ENCODE results near the gene SUSD4. TPM values are rescaled to one million over a fixed set of nuclear protein-coding genes. Genes with fewer than 3 reads are reported as not detected.

The SUSD4 gene
- polyA plus RNA-seq, 1 of the 3 experiments (the other 2 are of a cell fraction) = 0.31 TPM

DNA sequence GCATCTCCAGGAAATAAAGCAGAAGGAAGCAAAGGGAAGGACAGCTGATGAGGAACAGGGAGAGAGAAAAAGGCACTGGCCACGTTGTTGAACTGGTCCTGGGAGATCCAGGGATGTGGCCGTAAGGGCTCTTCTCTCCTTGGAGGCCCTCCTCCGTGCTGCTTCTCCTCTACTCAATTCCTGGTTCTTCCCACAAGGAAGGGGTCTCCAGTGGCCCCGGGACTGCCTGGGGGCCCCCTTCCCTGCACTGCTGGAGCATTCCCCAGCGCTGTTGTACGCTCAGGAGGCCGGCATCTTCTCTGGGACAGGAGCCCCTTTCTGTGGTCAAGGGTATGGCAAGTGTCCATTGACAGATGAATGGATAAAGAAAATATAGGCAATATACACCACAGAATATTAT lies 132.4 kb downstream of the SUSD4 start:
- peaks cover 14% of the 10 kb centered on the region for H3F3A ChIP-seq (replicated peaks; ENCODE audit: insufficient read depth)
- TF ChIP-seq ELF1 (IDR thresholded peaks at IDR 0.05) = no peak
- TF ChIP-seq RFX5 (IDR thresholded peaks at IDR 0.05; ENCODE audit: low read length) = no peak
- TF ChIP-seq, protein P1, sequence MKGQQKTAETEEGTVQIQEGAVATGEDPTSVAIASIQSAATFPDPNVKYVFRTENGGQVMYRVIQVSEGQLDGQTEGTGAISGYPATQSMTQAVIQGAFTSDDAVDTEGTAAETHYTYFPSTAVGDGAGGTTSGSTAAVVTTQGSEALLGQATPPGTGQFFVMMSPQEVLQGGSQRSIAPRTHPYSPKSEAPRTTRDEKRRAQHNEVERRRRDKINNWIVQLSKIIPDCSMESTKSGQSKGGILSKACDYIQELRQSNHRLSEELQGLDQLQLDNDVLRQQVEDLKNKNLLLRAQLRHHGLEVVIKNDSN (IDR thresholded peaks at IDR 0.05; ENCODE audit: borderline replicate concordance, low read depth) = no peak
- no peak for TF ChIP-seq FOSL2 (IDR thresholded peaks at IDR 0.05; ENCODE audit: borderline replicate concordance, low read depth)
- TF ChIP-seq, protein P2, sequence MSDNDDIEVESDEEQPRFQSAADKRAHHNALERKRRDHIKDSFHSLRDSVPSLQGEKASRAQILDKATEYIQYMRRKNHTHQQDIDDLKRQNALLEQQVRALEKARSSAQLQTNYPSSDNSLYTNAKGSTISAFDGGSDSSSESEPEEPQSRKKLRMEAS (IDR thresholded peaks at IDR 0.05; ENCODE audit: low read depth) = no peak
- TF ChIP-seq, protein P3, sequence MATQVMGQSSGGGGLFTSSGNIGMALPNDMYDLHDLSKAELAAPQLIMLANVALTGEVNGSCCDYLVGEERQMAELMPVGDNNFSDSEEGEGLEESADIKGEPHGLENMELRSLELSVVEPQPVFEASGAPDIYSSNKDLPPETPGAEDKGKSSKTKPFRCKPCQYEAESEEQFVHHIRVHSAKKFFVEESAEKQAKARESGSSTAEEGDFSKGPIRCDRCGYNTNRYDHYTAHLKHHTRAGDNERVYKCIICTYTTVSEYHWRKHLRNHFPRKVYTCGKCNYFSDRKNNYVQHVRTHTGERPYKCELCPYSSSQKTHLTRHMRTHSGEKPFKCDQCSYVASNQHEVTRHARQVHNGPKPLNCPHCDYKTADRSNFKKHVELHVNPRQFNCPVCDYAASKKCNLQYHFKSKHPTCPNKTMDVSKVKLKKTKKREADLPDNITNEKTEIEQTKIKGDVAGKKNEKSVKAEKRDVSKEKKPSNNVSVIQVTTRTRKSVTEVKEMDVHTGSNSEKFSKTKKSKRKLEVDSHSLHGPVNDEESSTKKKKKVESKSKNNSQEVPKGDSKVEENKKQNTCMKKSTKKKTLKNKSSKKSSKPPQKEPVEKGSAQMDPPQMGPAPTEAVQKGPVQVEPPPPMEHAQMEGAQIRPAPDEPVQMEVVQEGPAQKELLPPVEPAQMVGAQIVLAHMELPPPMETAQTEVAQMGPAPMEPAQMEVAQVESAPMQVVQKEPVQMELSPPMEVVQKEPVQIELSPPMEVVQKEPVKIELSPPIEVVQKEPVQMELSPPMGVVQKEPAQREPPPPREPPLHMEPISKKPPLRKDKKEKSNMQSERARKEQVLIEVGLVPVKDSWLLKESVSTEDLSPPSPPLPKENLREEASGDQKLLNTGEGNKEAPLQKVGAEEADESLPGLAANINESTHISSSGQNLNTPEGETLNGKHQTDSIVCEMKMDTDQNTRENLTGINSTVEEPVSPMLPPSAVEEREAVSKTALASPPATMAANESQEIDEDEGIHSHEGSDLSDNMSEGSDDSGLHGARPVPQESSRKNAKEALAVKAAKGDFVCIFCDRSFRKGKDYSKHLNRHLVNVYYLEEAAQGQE (IDR thresholded peaks at IDR 0.05; ENCODE audit: low read depth, low read length) = no peak
- TF ChIP-seq POLR2AphosphoS5 (IDR thresholded peaks at IDR 0.05; ENCODE audit: low read depth, low read length) = no peak
- TF ChIP-seq, protein P4, sequence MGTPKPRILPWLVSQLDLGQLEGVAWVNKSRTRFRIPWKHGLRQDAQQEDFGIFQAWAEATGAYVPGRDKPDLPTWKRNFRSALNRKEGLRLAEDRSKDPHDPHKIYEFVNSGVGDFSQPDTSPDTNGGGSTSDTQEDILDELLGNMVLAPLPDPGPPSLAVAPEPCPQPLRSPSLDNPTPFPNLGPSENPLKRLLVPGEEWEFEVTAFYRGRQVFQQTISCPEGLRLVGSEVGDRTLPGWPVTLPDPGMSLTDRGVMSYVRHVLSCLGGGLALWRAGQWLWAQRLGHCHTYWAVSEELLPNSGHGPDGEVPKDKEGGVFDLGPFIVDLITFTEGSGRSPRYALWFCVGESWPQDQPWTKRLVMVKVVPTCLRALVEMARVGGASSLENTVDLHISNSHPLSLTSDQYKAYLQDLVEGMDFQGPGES (IDR thresholded peaks at IDR 0.05; ENCODE audit: low read depth, low read length) = no peak
- TF ChIP-seq NFIC (IDR thresholded peaks at IDR 0.05; ENCODE audit: borderline replicate concordance) = no peak
- TF ChIP-seq, protein P5, sequence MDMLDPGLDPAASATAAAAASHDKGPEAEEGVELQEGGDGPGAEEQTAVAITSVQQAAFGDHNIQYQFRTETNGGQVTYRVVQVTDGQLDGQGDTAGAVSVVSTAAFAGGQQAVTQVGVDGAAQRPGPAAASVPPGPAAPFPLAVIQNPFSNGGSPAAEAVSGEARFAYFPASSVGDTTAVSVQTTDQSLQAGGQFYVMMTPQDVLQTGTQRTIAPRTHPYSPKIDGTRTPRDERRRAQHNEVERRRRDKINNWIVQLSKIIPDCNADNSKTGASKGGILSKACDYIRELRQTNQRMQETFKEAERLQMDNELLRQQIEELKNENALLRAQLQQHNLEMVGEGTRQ (IDR thresholded peaks at IDR 0.05; ENCODE audit: borderline replicate concordance, low read depth, low read length) = no peak
- TF ChIP-seq CHD2 (IDR thresholded peaks at IDR 0.05; ENCODE audit: low read length, partially characterized antibody) = no peak
- no peaks in the 10 kb centered on the region for H3K9me3 ChIP-seq
- no peak overlapping the region for H3K9ac ChIP-seq
- H4K20me1 ChIP-seq (ENCODE audit: insufficient read depth) = no peaks in the 10 kb centered on the region
- no peak overlapping the region for H3K4me2 ChIP-seq
- H3K4me3 ChIP-seq (ENCODE audit: low read depth in 2 of 2, low read length in 1 of 2) = no peak overlapping the region
- no peak overlapping the region for H3K27ac ChIP-seq (ENCODE audit: low read depth in 2 of 2, low read length in 1 of 2)
- no peaks in the 10 kb centered on the region for H3K36me3 ChIP-seq (replicated peaks in 1 of 2; ENCODE audit: control insufficient read depth in 1 of 2, insufficient read depth in 2 of 2, low read length in 1 of 2)
- H3K4me1 ChIP-seq (ENCODE audit: control insufficient read depth in 1 of 2, insufficient read depth in 2 of 2, low read depth in 1 of 2, low read length in 1 of 2) = peaks cover 0 to 19% of the 10 kb centered on the region in 2 experiments; a peak in 1 of 4 replicates
- ChIA-PET CTCF (no interaction called here), POLR2A (no interaction called here)
- whole genome bisulfite sequencing (ENCODE audit: low lambda C conversion rate) = 78% methylated on average over 7 of the region's 7 CpGs
- no peaks in the 10 kb centered on the region for H3K9me2 ChIP-seq
- no peaks in the 10 kb centered on the region; the same call in 1 of the 2 replicates for H3K27me3 ChIP-seq (ENCODE audit: insufficient read depth)
- no peaks in the 10 kb centered on the region for H3K79me2 ChIP-seq (ENCODE audit: insufficient read depth)
- H2AFZ ChIP-seq (ENCODE audit: low read depth) = no peak overlapping the region
- DNase-seq = no peak

Measured in SK-N-SH (cell line).